T-helper 2 cell treated with Interferon-gamma antibody and Interleukin-4, amounts not matched to agents 100 ng/mL and 5 ng/mL, for 36 hours (primary cell): ENCODE measurements around the gene NLRP9. TPM values are rescaled to one million over a fixed set of nuclear protein-coding genes. Genes with fewer than 3 reads are reported as not detected.

ENCODE experiments used
- intact Hi-C: fragments of 100-400 bp; cut with micrococcal nuclease; formaldehyde crosslinking; loops from one replicate; pipeline ENCODE4 v1.15.1; 2023
- total RNA-seq: library from RNA; stranded (reverse); gene quantifications from 2 replicates; pipeline ENCODE4 v1.2.3, GENCODE V29; 2022

Gene NLRP9
- total RNA-seq, 1 donor from 2014 or later: not detected

DNA sequence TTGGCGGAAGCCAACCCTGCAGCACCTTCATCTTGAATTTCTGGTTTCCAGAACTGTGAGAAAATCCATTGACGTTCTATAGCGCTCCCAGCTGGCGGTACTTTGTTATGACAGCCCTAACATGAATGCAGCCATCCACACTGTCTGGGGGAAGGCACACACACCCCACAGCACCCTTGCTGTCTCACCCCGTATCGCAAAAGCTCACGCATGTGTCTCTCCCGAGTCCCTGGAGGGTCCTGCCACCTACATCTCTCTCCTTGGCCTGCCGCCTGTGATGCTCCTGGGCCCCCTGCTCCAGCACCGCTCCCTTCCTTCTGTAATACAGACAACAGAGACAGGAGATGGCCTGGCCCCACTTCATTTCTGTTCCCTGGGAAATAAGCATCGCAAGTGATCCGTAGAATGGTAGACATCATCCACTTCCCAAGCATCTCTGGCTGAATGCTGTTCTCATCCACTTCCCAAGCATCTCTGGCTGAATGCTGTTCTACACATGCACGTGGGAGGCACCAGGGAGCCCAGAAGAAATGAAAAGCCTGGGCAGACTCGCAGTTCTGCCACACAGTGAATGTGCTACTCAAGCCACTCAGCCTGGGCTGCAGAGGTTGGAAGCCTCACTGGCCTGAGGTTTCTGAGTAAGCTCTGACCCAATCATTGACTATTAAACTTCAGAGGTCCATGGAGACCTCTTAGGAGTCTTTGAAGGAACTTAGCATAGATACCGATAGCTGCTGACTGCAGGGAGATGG is 33.5 kb downstream of the NLRP9 start:
- intact Hi-C loops: no loop called here

DNA sequence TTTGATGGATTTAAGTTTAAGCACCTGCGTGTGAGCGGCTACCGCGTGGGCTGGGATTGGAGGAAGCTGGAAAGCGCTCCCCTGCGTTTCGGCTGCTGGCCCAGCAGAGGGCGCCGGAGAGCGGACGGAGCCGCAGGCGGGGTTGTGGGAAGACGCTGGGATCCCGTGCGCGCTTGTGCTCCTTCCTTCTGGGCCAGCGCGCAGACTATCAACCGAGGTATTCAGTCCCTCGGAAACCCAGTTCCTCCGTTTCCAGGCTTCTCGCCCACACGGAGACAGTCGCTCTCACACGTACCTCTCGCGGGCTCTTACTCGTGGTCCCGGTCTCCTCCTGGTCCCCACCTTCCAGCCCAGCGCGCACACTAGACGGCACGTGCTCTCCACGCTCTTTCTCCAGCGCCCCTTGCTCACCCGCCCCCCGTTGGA is 34.4 kb downstream of the NLRP9 start:
- intact Hi-C loops: no loop called here

DNA sequence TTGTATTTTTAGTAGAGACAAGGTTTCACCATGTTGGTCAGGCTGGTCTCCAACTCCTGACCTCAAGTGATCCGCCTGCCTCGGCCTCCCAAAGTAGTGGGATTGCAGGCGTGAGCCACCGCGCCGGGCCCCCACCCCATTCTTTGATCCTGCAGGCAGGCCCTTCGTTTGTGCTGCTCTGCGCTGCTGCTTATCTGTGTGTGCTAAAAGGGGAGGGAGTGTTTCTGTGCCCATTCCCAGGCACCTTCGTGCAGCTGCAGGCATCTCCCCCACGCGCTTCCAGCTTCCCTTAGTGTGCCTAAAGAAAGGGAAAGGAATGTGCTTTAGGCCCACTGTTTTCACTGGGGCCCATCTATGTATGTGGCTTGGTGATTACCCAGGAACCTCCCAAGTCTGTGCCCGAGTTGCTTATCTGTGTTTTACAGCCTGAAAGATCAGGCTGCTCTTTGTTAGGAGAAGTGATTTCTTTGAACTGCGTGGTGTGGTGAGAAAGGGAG is 36.0 kb downstream of the NLRP9 start:
- intact Hi-C loops: no loop called here

DNA sequence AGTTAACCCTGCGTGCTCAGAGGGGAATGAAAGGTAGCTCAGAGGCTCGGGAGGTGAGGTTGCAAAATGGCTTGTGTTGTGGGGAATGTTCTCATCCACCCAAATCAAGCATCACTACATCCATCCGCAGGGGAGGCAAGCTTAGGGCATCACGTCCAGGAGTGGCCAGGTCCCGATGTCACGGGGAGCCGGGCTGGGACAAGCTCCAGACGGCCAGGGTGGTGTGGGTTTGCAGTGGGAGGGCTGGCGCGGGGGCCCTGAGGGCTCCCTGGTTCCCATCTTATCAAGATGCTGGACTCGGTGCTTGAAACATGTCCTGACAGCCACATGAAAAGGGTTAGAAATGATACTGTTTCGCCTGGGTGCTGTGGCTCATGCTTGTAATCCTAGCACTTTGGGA is 37.4 kb downstream of the NLRP9 start:
- intact Hi-C loops: no loop called here

DNA sequence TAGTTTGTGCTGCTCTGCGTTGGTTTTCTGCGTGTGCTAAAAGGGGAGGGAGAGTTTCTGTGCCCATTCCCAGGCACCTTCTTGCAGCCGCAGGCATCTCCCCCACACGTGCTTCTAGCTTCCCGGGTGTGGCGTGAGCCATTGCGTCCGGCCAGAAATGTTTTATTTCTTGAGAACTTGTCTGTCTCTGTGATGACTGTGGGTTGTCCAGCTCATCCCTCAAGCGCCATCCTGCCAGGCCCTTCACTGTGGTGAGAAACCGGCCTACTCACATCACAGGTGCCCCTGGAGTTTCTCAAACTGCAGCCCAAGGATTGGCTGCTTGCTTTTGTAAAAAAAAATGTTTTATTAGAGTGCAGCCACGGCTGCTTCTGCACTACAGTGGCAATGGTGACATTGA is 39.0 kb downstream of the NLRP9 start:
- intact Hi-C loops: no loop called here

DNA sequence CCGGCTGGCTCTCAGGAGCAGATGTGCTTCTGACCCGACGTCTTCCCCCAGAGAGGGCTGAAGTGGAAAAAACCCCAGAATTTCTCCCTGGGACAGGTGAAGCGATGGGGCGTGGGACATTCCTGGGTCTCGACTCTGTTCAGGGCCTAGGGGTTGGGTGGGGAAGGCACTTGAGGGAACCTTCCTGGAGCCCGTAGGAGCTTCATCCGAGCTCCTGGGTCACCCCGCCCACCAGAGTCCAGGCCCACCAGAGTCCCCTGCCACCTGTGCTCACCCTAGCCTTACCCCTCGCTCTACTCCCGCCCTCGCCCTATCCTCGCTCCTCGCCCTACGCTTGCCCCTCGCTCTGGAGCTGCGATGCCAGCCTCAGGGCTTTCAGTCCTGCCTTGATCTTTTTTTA is 39.9 kb downstream of the NLRP9 start:
- intact Hi-C loops: no loop called here

DNA sequence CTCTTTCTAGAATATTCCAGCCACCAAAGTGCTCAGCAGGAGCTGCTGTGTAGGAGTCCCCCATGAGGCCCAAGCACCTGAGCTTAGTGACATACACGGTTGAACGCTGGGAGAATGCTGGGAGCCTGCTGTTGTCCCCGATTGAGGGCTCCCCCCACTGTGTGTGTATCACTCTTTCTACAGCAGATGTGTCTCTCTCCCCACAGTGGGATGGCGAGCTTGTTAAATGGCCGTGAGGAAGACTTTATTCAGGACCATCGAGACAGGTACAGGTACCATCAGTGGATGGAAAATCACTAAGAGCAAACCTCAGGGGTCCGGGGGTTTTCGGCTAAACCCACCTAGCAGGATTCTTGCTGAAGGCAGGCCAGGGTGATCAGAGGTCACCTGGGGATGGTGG is 40.5 kb downstream of the NLRP9 start:
- intact Hi-C loops: no loop called here

DNA sequence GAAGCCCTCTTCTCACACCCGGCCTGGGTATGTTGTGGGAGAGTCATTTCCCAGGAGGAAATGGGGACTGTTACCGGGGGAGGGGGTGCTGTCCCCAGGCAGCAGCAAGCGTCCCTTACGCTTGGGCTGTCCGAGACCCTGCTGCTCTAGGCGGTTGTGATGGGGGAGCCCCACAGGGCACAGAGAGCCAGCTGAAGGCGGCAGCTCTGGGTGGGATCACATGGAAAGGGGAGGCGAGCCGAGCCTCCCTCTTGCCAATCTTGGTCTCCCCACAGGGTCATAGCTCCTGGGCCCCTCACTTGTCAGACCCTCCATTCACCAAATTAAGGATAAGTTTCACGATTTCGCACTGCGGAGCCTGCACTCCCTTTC is 41.1 kb downstream of the NLRP9 start:
- intact Hi-C loops: no loop called here

DNA sequence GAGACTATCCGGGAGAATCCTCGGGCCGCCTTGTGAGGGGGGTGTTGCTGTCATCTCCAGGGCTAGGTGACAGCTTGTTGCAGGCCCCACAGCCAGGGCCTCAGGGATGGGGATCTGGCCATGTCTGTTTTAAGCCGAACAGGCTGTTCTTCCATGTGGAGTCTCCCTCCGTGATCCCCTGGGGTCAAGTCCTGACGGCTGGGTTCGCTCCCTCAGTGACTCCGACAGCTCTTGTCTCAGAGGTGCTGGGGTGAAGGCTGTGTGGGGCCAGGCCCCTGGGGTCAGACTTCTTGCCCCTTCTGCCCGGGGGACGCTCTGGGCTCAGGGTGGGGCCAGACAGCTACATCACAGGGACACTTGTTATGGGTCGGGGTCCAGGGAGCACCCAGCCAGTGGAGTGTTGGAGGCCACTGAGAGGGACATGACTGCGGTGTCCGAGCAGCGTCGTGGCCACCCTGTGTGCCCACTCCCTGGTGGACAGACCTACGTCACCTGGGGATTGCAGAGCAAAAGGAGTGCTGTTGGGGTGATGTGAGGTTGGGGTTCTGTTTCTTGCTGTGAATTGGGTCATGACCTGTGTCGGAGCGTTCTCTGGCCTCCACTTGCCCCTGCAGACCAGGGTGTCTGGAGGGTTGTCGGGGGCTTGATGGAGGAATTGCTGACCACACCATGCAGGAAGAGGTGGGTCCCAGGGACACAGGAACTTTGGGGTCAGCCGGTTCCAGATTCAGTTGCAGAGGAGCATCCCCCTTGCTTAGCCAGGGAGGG is 41.7 kb downstream of the NLRP9 start:
- intact Hi-C loops: no loop called here

DNA sequence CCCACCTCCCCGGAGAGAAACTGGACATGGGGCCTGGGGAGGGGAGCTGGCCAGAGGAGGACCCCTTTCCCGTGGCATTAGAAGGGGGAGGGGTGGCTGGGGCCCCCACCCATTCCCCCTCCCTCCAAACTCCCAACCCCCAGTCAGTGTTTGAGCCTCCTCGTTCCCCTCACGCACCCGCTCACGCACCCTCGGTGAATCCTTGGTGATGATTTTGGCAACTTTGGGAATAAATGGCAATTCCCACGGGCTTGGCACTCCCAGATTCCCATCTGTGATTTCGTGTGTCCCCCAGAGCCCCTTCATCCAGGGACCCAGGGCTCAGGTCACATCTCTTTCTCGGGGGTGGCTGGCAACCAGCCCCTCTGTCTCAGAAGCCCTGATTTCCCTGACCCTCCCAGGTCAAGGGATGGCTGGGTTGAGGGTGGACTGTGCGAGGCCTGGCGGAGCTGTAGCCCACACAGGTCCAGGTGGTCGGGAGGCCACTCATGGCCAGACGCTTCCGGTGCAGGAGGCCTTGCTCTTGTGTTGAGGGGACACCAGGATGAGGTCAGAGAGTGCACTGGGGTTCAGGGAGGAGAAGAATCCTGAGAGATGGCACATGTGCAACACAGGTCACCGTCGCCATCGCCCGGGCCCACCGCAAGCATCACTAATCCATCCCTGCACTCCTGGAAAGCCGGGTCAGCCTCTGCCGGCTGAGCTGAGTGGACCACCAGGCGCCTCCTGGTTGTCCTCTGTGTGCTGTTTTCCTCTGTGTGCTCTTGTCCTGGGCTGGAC is 42.5 kb downstream of the NLRP9 start:
- intact Hi-C loops: no loop called here

DNA sequence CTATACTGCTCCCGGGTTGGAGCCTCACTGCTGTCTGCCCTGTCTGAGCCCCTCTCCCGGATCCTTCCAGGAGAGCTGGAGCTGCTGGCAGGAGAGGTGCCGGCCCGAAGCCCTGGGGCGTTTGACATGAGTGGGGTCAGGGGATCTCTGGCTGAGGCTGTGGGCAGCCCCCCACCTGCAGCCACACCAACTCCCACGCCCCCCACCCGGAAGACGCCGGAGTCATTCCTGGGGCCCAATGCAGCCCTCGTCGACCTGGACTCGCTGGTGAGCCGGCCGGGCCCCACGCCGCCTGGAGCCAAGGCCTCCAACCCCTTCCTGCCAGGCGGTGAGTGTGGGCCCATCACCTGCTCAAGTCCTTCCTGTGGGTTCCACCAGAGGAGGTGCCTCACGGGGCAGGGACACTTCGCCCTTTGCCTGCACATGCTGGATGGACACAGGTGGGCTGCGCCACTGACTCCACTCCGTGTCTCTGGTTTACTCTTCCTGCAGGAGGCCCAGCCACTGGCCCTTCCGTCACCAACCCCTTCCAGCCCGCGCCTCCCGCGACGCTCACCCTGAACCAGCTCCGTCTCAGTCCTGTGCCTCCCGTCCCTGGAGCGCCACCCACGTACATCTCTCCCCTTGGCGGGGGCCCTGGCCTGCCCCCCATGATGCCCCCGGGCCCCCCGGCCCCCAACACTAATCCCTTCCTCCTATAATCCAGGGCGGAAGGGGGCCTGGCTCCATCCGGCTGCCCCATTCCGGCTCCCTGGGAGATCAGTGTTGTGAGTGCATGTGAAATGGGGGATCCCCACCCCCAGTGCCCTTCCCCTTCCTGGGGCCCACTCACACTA is 43.3 kb downstream of the NLRP9 start:
- intact Hi-C loops: no loop called here

DNA sequence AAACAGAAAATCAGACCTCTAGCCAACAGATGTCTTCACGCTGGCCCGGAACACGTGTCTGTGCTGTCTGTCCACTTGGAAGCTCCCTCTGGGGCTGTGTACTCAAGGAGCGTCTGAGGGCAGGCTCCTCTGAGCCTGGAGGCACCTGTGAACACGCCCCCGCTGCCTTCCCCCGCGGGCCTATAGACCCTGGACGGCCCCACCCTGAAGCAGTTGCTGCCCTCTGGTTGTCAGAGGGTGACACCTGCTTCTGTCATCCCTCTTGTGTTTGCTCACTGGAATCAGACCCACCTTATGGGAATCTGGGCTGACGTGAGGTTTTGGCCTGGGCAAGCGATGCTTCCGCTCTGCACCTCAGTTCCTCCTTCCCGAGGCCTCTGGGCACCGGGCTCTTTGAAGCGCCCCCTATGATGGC is 44.0 kb downstream of the NLRP9 start:
- intact Hi-C loops: no loop called here

DNA sequence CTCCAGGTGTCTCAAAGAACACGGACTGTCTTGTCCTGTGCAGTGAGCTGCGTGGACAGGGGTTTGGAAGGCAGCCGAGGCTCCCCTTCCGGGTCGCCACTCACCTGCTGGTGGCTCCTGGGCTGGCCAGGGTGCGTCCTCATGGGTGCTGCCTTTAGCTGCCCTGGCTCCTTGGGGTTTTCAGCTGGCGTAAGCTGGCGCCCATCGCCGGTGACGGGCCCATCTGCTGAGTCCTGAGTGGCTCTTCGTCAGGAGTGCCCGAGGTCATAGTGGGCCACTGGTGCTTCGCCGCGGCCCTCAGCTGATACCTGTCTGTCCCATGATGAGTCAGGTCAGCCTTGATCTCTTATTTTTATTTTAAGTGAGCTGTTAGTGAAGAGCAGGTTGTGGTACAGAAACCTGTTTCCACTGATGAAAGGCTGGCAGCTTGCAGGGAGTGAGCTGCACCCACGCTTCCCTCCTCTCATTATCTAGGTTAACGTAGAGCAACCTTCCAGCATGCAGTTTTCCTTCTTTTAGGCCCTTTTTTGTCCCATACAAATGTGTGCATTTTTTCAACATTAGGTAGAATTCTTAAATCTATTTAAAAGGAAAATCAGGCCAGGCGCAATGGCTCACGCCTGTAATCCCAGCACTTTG is 44.7 kb downstream of the NLRP9 start:
- intact Hi-C loops: no loop called here

DNA sequence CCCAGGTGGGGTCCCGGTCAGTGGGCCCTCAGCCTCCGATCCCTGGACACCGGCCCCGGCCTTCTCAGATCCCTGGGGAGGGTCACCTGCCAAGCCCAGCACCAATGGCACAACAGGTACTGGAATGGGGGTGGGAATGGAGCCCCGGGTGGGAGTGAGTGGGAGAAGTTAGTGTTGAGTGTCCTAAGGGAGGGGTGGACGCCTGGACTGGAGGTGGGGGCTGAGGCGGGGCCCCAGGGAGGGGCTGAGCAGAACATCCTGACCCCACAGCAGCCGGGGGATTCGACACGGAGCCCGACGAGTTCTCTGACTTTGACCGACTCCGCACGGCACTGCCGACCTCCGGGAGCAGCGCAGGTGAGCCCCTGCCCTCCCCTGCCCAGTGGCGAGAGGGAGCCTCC is 45.5 kb downstream of the NLRP9 start:
- intact Hi-C loops: no loop called here

DNA sequence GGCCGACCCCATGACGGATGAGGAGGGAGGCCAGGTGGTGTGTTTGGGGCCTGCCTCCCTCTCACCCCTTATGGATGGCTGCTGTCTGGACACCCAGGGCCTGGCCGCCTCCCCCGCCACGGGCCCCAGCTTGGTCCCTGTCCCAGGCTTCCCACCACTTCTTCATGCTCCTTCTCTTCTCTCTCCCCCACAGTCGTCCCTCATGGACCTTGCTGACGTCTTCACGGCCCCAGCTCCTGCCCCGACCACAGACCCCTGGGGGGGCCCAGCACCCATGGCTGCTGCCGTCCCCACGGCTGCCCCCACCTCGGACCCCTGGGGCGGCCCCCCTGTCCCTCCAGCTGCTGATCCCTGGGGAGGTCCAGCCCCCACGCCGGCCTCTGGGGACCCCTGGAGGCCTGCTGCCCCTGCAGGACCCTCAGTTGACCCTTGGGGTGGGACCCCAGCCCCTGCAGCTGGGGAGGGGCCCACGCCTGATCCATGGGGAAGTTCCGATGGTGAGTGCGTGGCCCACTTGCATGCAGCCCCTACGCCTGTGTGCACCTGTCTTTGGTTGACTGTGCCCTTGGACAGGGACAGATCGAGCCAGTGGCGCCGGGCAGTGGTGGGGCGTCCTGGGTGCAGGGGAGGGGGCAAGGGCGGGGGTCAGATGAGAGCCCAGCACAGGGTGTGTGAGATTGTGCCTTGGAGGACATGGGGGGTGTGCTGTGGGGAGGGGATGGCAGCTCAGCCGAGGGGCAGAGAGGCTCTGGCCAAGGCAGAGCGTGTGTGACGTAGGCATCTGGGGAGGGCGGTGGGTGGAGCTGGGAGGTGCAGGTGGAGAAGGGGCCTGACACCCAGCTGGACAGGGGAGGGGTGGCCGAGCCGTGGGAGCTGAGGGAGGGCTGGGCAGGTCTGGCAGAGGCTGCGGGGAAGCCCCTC is 46.4 kb downstream of the NLRP9 start:
- intact Hi-C loops: no loop called here

DNA sequence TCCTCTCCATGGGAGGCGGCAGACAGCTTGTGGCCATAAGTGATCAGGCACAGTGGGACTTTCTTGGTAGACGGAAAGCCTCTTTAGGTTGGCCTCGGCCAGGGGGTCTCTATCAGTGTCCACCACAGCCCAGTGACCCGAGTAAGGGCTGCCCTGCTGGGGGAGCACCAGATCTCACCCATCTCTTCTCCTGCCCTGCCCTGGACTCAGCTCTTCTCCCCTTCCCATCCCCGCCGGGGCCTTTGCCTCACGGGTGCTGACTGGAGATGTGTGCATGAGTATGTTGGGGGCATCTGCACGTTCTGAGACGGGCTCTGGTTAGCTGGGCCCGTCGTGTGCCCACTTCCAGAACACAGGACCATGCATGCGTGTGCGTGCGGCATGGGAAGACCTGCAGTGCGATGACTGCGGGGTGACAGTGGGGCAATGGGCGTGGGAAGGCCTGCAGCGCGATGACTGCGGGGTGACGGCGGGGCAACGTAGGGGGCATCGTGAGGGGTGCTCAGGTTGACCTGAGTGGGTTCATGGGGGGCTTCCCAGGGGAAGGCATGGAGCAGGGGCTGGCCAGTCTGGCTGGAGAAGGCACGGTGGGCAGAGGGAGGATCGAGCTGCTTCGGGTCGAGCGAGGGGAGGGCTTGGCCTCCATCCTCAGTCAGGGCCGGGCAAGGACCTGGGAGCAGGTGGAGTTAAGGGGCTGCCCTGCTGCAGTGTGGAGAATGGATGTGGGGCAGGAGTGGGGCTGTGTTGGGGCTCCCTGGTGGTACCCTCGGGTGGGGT is 47.2 kb downstream of the NLRP9 start:
- intact Hi-C loops: no loop called here

DNA sequence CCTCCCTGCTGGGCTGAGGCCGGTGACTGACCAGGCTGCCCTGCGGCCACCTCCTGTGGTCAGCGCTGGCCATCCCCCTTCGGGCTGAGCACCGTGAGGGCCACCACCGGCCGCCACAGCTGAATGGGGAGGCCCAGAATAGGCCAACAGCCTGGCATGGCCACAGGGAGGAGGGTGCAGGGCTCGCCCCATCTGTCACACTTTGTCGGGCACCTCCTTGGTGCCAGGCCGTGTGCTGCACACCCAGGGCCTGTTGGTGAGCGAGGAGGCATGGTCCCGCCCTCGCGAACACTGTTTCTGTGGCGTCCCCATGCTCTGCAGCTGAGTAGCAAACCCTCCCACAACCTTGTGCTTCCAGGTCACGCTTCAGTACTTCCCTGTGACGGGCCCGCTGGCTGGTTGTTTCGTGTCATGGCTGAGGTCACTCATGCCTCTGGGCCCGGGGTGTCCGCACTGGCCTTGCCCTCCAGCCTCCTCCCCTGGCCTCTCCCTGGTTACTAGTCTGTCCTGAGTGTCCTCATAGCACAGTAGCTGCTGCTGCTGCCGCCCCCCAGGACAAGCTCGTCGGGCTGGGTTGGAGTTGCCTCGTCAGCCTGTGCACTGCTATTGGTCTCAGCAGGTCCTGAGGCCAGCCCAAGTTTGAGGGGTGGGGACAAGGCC is 48.0 kb downstream of the NLRP9 start:
- intact Hi-C loops: no loop called here

DNA sequence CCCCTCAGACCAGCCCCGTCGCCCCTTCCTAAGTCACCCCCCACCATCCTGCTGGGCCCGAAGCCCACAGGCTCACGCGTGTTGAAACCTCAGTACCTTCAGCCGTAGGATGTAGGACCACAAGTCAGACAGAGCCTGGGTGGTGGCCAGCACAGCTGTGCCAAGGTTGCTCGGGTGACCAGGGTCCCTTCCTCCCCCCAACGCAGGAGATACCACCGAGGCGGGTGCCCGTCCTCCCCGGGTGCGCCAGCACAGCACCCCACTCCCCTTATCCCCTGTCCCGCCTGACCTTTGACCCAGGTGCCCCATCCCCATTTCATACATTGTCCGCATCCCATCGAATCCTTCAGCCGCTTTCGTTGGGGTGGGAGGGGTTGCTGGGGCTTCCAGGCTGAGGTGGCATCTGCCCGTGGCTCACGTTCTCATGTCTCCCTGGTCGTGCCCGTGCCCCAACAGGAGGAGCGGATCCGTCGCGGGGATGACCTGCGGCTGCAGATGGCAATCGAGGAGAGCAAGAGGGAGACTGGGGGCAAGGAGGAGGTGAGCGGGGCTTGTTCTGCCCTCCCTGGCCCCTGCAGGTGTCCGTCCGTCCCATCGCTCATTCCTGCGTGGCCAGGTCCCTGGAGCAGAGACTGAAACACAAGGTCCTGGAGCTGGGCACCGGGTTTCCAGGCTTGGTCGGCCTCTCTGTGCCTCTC is 48.6 kb downstream of the NLRP9 start:
- intact Hi-C loops: no loop called here
